Endothelial cell of umbilical vein (primary cell): Measurements from ENCODE around the gene ADARB2. TPM values are rescaled to one million over a fixed set of nuclear protein-coding genes. Genes with fewer than 3 reads are reported as not detected.

Experiments used
- BruUV-seq: library from RNA; stranded (reverse); fragments of 400-500 nt; replicated peaks from 2 replicates; lab custom pipeline; 2021; lab: Mats Ljungman, UMichigan
- CTCF ChIA-PET: fragments of 300-600, 350-600 bp; sonication (Branson Sonifier 250); formaldehyde crosslinking; loops from one replicate; lab custom pipeline; 2021; ENCODE audit warnings: antibody characterized with exemption, inconsistent platforms; lab: Charles Lee
- POLR2A ChIA-PET: fragments of 300-600, 350-600 bp; sonication (Branson Sonifier 250); formaldehyde crosslinking; loops from one replicate; lab custom pipeline; 2021; ENCODE audit warnings: antibody characterized with exemption, inconsistent platforms; lab: Charles Lee
- DNase-seq: peaks from one replicate; pipeline ENCODE4 v3.0.0-alpha.2; 2011; ENCODE audit warnings: low read depth, low spot score
- FAIRE-seq: peaks from 2 replicates; lab custom pipeline; 2011; peaks lifted over from hg19 to GRCh38; lab: Jason Lieb, UNC
- H2AFZ ChIP-seq: 2 replicates; pipeline ENCODE4 v1.6.0; 2012; ENCODE audit warnings: low read depth, low read length, control low read depth, inconsistent platforms
- H3K27ac ChIP-seq: 2 replicates; pipeline ENCODE4 v1.5.1; 2011; ENCODE audit warnings: low read depth, mild to moderate bottlenecking, control low read depth, low read length, moderate library complexity; ENCODE audit not compliant: insufficient read depth
- H3K27me3 ChIP-seq, 2 experiments: 2 replicates each; pipeline versions ENCODE4 v1.6.0 to v1.6.1; 2011; ENCODE audit warnings: low read length in 2 of 2, mixed read lengths in 1 of 2; ENCODE audit not compliant: control insufficient read depth in 2 of 2, insufficient read depth in 2 of 2
- H3K36me3 ChIP-seq, 2 experiments: 2 replicates in 1 of 2; 3 replicates in 1 of 2; pipeline ENCODE4 v1.5.1; 2011; ENCODE audit warnings: low read length in 2 of 2, mild to moderate bottlenecking in 1 of 2, moderate library complexity in 1 of 2; ENCODE audit not compliant: control insufficient read depth in 2 of 2, insufficient read depth in 2 of 2; ENCODE audit errors: extremely low read depth in 1 of 2
- H3K4me1 ChIP-seq: 3 replicates; pipeline ENCODE4 v1.5.1; 2011; ENCODE audit warnings: mild to moderate bottlenecking, low read length; ENCODE audit not compliant: control insufficient read depth, insufficient read depth; ENCODE audit errors: extremely low read depth
- H3K4me2 ChIP-seq: 2 replicates; pipeline ENCODE4 v1.6.1; 2011; ENCODE audit warnings: low read length, control low read depth, mixed read lengths; ENCODE audit not compliant: insufficient read depth
- H3K4me3 ChIP-seq, 3 experiments: fragments of 200-600 bp in 1 of 3; sonication (generic), shearing (Covaris generic) in 1 of 3; replicated peaks in 1 of 3; 2 replicates each; pipeline ENCODE4 v1.5.1; 2011 to 2016; ENCODE audit warnings: control low read depth in 3 of 3, low read length in 3 of 3, mild to moderate bottlenecking in 2 of 3, inconsistent platforms in 1 of 3, low read depth in 1 of 3, moderate library complexity in 1 of 3; ENCODE audit not compliant: insufficient read depth in 1 of 3
- H3K79me2 ChIP-seq: 2 replicates; pipeline ENCODE4 v1.6.0; 2012; ENCODE audit warnings: low read length, inconsistent platforms; ENCODE audit not compliant: control insufficient read depth, insufficient read depth
- H3K9ac ChIP-seq: replicated peaks from 2 replicates; pipeline ENCODE3; 2011; ENCODE audit warnings: low read length, control low read depth; ENCODE audit not compliant: insufficient read depth; ENCODE audit errors: extremely low read depth
- H3K9me1 ChIP-seq: replicated peaks from 3 replicates; pipeline ENCODE4 v1.6.0; 2011; ENCODE audit warnings: mild to moderate bottlenecking, low read length; ENCODE audit not compliant: control insufficient read depth, insufficient read depth; ENCODE audit errors: extremely low read depth
- H3K9me3 ChIP-seq: replicated peaks from 2 replicates; pipeline ENCODE4 v1.5.1; 2012; ENCODE audit warnings: low read length, inconsistent platforms; ENCODE audit not compliant: control insufficient read depth, insufficient read depth
- H4K20me1 ChIP-seq: replicated peaks from 2 replicates; pipeline ENCODE3; 2011; ENCODE audit warnings: mild to moderate bottlenecking, low read length; ENCODE audit not compliant: control insufficient read depth, insufficient read depth; ENCODE audit errors: extremely low read depth
- EZH2 ChIP-seq: IDR thresholded peaks from 2 replicates; pipeline ENCODE4 v1.6.1; 2012; ENCODE audit warnings: borderline replicate concordance, low read depth, mild to moderate bottlenecking, moderate library complexity, low read length, inconsistent platforms; ENCODE audit not compliant: severe bottlenecking
- FOS ChIP-seq: IDR thresholded peaks from 2 replicates; pipeline ENCODE4 v1.6.1; 2011; ENCODE audit warnings: mild to moderate bottlenecking, low read length, moderate library complexity, borderline replicate concordance; ENCODE audit not compliant: insufficient read depth
- GATA2 ChIP-seq: IDR thresholded peaks from 2 replicates; pipeline ENCODE4 v1.7.0; 2011; ENCODE audit warnings: low read depth, mild to moderate bottlenecking, moderate library complexity, mixed read lengths, low read length; ENCODE audit not compliant: insufficient read length, insufficient read depth
- JUN ChIP-seq: IDR thresholded peaks from 2 replicates; pipeline ENCODE4 v1.6.1; 2011; ENCODE audit warnings: borderline replicate concordance, low read depth; ENCODE audit not compliant: insufficient read length, insufficient read depth
- MYC ChIP-seq: IDR thresholded peaks from one replicate; pipeline ENCODE4 v1.6.1; 2011; ENCODE audit warnings: mild to moderate bottlenecking, low read depth, low read length
- POLR2A ChIP-seq: IDR thresholded peaks from 2 replicates; pipeline ENCODE4 v1.6.1; 2012; ENCODE audit warnings: low read depth, mild to moderate bottlenecking, control low read depth, low read length
- POLR2AphosphoS5 ChIP-seq: IDR thresholded peaks from 2 replicates; pipeline ENCODE4 v1.6.1; 2012; ENCODE audit warnings: low read depth, mild to moderate bottlenecking, control low read depth, low read length, moderate library complexity; ENCODE audit not compliant: insufficient read depth
- dilution Hi-C: fragments of 300-500 bp; cut with MboI; formaldehyde crosslinking; loops from one replicate; pipeline ENCODE4 v1.15.0; 2019; ENCODE audit warnings: low sequenced_read_pairs; ENCODE audit not compliant: extremely low pct_ligation_motif_present
- intact Hi-C: fragments of 100-400 bp; cut with micrococcal nuclease; formaldehyde crosslinking; loops from one replicate; pipeline ENCODE4 v1.10.0; 2022
- polyA plus RNA-seq, 4 experiments: library from polyadenylated mRNA; depleted of rRNA in 3 of 4; stranded (reverse) in 3 of 4; unstranded in 1 of 4; fragments of >200 nt; gene quantifications; 2 replicates each; pipeline versions ENCODE4 v1.2.1 to v1.2.3, GENCODE V29; 2011 to 2012; ENCODE audit warnings: missing spikeins in 1 of 4
- total RNA-seq: library from RNA; stranded (reverse); gene quantifications from 2 replicates; pipeline ENCODE4 v1.2.3, GENCODE V29; 2021
- TF ChIP-seq, protein P1 (sequence below), 2 donors: IDR thresholded peaks; 1 replicate in 1 of 2; 2 replicates in 1 of 2; pipeline ENCODE4 v1.5.1; 2011; ENCODE audit warnings: low read length in 2 of 2, mild to moderate bottlenecking in 2 of 2, moderate library complexity in 2 of 2, control low read depth in 1 of 2, inconsistent platforms in 1 of 2, low read depth in 1 of 2; ENCODE audit not compliant: insufficient read depth in 1 of 2; ENCODE audit errors: extremely low read depth in 1 of 2
- TF ChIP-seq, protein P2 (sequence below): IDR thresholded peaks from 2 replicates; pipeline ENCODE4 v1.6.1; 2011; ENCODE audit not compliant: insufficient read depth, insufficient read length

ADARB2 gene
- total and polyA plus RNA-seq, 2 donors (not counting 3 experiments of a cell fraction or from before 2014, with no cell fraction given) = not detected

DNA sequence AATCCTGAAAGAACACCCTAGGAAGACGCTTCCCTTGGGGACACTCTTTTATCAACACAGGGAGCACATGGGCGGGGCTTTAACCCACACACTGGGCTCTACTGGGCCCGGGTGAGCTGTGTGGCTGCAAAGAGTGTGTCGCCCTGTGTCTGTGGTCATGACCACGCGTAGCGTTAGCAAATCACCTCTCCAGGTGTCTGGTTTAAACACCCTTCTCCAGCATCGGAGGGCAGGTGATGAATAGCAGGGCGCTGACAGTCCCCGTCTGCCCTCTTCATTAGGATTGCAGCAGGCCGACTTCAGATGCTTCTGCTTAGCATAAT lies 127.7 kb downstream of the ADARB2 start:
- no peak overlapping the region for H2AFZ ChIP-seq
- no peak overlapping the region for H3K27ac ChIP-seq
- H3K9me1 ChIP-seq = no peaks in the 10 kb centered on the region
- DNase-seq = no peak
- intact Hi-C loops (no loop called here), dilution Hi-C loops (no loop called here)
- H3K9me3 ChIP-seq = peaks cover 14% of the 10 kb centered on the region
- no peaks in the 10 kb centered on the region for H3K36me3 ChIP-seq
- no TSS peak for BruUV-seq
- H3K9ac ChIP-seq = no peak overlapping the region
- H3K27me3 ChIP-seq = no peaks in the 10 kb centered on the region
- no peak overlapping the region for H3K4me2 ChIP-seq
- no peak overlapping the region for H3K4me3 ChIP-seq
- no peak for FAIRE-seq
- no peaks in the 10 kb centered on the region for H3K79me2 ChIP-seq
- no peaks in the 10 kb centered on the region for H3K4me1 ChIP-seq
- CTCF ChIA-PET = no interaction called here
- no peaks in the 10 kb centered on the region for H4K20me1 ChIP-seq
- POLR2A ChIA-PET = no interaction called here
- TF ChIP-seq, protein P1, sequence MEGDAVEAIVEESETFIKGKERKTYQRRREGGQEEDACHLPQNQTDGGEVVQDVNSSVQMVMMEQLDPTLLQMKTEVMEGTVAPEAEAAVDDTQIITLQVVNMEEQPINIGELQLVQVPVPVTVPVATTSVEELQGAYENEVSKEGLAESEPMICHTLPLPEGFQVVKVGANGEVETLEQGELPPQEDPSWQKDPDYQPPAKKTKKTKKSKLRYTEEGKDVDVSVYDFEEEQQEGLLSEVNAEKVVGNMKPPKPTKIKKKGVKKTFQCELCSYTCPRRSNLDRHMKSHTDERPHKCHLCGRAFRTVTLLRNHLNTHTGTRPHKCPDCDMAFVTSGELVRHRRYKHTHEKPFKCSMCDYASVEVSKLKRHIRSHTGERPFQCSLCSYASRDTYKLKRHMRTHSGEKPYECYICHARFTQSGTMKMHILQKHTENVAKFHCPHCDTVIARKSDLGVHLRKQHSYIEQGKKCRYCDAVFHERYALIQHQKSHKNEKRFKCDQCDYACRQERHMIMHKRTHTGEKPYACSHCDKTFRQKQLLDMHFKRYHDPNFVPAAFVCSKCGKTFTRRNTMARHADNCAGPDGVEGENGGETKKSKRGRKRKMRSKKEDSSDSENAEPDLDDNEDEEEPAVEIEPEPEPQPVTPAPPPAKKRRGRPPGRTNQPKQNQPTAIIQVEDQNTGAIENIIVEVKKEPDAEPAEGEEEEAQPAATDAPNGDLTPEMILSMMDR (IDR thresholded peaks at IDR 0.05; ENCODE audit: extremely low read depth in 1 of 2, insufficient read depth in 1 of 2, low read depth in 1 of 2, low read length in 2 of 2) = no peak
- TF ChIP-seq MYC = no peak

DNA sequence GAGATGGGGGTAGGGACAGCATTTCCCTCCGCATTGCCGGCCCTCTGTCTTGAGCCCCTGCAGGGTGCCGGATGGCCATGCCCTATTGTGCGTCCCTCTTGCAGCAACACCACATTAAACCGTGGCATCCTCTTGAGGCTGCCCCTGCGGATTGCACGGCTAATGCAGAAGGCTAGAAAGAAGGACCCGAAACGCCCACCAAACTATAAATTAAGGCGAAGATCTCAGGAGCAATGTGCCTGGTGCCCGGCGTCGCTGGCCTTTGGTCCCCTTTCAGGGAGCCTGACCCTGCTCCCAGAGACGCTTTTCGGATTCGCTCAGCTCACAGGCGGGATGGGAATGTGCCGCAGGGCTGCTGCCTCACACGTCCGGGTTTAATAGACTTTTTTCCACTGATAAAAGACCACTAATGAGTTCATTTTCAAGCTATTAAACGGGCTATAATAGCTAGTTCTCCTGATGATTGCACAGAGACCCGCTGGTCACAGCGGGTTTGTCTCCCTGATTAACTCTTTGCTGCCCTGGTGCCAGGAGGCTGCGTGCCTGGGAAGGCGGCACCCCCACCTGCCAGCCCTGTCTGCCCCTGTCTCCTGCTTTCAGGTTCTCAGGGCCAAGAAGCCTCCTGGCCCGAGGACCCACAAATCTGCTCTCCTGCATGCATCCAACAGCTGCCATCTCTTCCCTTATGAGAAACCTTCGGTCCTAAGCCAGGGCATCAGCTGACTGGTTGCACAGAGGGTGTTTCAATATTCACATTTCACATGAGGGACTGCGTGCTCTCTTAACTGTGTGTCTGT lies 128.3 kb downstream of the ADARB2 start:
- peaks cover 14% of the 10 kb centered on the region for H3K9me3 ChIP-seq

More for the DNA sequence above, 128.3 kb downstream of the ADARB2 start:
- H3K4me2 ChIP-seq = no peak overlapping the region
- DNase-seq (no peak), FAIRE-seq (no peak)
- BruUV-seq = no TSS peak
- CTCF ChIA-PET = no interaction called here
- H3K9ac ChIP-seq = no peak overlapping the region
- POLR2A ChIA-PET = no interaction called here
- no peak overlapping the region for H3K27ac ChIP-seq
- H3K79me2 ChIP-seq = no peaks in the 10 kb centered on the region
- H2AFZ ChIP-seq = no peak overlapping the region
- H3K9me1 ChIP-seq = no peaks in the 10 kb centered on the region
- dilution Hi-C loops = no loop called here
- no peak for TF ChIP-seq FOS
- TF ChIP-seq GATA2 = no peak
- no peak for TF ChIP-seq POLR2A
- TF ChIP-seq EZH2 = no peak
- TF ChIP-seq MYC = no peak
- TF ChIP-seq, protein P1 (IDR thresholded peaks at IDR 0.05; ENCODE audit: extremely low read depth in 1 of 2, insufficient read depth in 1 of 2, low read depth in 1 of 2, low read length in 2 of 2) = no peak
- TF ChIP-seq JUN = no peak
- TF ChIP-seq, protein P2, sequence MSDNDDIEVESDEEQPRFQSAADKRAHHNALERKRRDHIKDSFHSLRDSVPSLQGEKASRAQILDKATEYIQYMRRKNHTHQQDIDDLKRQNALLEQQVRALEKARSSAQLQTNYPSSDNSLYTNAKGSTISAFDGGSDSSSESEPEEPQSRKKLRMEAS = no peak
- TF ChIP-seq POLR2AphosphoS5 = no peak
- no peaks in the 10 kb centered on the region for H3K27me3 ChIP-seq
- H3K36me3 ChIP-seq = no peaks in the 10 kb centered on the region
- no peak overlapping the region for H3K4me3 ChIP-seq
- no peaks in the 10 kb centered on the region for H4K20me1 ChIP-seq
- intact Hi-C loops = no loop called here
- H3K4me1 ChIP-seq = no peaks in the 10 kb centered on the region
